D721Med (cell line): Measurements from ENCODE around the gene PRR18.

ENCODE experiments used
- DNase-seq: peaks from one replicate; pipeline ENCODE4 v3.0.0; 2011; ENCODE audit warnings: low spot score; ENCODE audit not compliant: insufficient read length
- FAIRE-seq: peaks from 2 replicates; lab custom pipeline; 2011; peaks lifted over from hg19 to GRCh38; lab: Jason Lieb, UNC
- CTCF ChIP-seq: IDR thresholded peaks from 2 replicates; pipeline ENCODE4 v1.5.1; 2012; ENCODE audit warnings: mild to moderate bottlenecking, control low read depth; ENCODE audit not compliant: insufficient read depth; ENCODE audit errors: missing control alignments

PRR18 gene

DNA sequence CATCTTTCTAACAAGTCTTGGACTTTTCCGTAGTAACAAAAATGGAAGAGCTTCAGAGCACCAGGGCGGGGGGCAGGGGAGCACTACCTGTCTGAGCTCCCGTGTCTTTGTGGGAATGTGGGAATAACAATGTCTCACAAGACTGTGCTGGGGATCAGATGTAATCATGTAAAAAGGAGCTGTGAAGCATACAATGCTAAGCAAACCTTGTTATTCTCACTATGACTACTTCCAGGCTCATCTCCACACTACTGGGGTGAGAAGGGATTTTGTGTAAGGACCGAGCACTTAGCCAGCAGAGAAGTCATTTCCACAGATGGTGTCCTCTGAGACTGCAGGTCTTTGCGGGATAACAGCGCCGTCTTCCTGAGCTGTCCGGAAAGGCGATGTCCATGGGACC lies 27.1 kb downstream of the PRR18 start:
- DNase-seq = no peak
- no peak for FAIRE-seq
- TF ChIP-seq CTCF = no peak

- no peak for TF ChIP-seq CTCF
- DNase-seq (no peak), FAIRE-seq (no peak)
Measured at GRCh38 chr6:166279393-166279679, 28.9 kb downstream of the PRR18 start.

GRCh38 chr6:166278579-166279392 lies 29.4 kb downstream of the PRR18 start:
- DNase-seq (no peak), FAIRE-seq (no peak)
- TF ChIP-seq CTCF = no peak

DNA sequence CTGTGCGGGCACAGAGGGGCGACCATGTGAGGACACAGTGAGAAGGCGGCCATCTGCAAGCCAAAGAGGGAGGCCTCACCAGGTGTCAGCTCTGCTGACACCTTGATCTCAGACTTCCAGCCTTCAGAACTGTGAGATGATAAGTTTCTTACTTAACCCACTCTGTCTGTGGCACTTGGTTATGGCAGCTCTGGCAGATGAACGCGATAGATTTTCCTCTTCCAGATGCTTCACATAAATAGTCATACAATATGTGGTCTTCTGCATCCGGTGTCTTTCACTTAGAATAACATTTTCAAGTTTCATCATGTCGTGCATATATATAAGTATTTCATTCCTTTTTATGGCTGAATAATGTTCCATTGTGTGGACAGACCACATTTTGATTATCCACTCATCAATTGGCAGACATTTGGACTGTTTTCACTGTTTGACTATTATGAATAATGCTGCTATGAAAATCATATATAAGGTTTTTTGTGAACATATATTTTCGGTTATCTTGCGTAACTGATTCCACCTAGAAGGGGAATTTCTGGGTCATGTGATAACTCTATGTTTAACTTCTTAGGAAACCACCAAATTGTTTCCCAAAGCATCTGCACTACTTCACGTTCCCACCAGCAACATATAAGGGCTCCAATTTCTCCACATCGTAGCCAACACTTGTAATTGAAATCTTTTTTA lies 30.2 kb downstream of the PRR18 start:
- TF ChIP-seq CTCF = no peak
- DNase-seq (no peak), FAIRE-seq (no peak)

GRCh38 chr6:166277018-166277417 lies 31.2 kb downstream of the PRR18 start:
- no peak for DNase-seq
- FAIRE-seq = no peak
- no peak for TF ChIP-seq CTCF

DNA sequence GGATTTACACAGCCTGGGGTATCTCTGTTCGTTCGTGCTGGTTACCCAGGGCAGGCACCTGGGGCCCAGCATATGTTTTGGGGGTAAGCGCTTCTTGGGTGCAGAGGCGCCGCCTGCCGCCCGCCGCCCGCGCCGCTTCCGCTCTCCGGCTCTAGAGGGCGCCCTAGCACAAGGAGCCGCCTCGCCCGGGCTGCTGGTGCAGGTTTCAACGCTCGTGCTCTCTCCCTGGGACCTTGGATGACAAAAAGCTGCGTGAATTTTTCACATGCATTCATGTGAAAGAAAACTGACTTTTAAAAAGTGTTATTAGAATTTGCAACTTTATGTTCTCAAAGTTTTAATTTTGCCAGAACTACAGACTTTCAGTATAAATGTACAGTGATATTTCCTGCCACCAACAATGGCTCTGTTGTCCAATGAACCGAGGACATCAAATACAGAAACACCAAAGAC lies 32.5 kb downstream of the PRR18 start:
- DNase-seq = peak; percentile 38
- TF ChIP-seq CTCF = peak; percentile 84
- no peak for FAIRE-seq
